Body of pancreas (tissue), 4 donors: ENCODE data around the gene ASTE1.

Source experiments
- CTCF ChIP-seq, 7 experiments: fragments of 450-650 bp in 4 of 7; fragments of 200-600 bp in 3 of 7; sonication (generic) in 3 of 7; IDR thresholded peaks; one replicate each; pipeline ENCODE4 v1.5.1; 2016 to 2019; ENCODE audit warnings: antibody characterized with exemption in 7 of 7
- POLR2A ChIP-seq, 3 donors: fragments of 450-650 bp; IDR thresholded peaks; one replicate each; pipeline ENCODE4 v1.6.1; 2016; ENCODE audit warnings: antibody characterized with exemption in 3 of 3, mild to moderate bottlenecking in 2 of 3

DNA sequence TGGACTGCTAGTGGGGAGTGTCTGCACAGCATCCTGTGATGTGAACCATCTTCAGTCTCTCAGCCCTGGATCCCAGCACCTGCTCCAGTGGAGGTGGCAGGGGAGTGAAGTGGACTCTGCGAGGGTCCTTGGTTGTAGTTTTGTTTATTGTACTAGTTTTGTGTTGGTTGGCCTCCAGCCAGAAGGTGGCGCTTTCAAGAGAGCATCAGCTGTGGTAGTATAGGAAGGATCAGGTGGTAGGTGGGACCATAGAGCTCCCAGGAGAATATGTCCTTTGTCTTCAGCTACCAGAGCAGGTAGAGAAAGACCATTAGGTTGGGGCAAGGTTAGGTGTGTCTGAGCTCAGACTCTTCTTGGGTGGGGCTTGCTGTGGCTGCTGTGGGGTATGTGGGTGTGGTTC lies 21.0 kb upstream of the ASTE1 start:
- TF ChIP-seq CTCF (IDR thresholded peaks at IDR 0.05), result no peak
- no peak for TF ChIP-seq POLR2A (IDR thresholded peaks at IDR 0.05)
